H1 (cell line): ENCODE results near the gene C5AR2. TPM values are rescaled to one million over a fixed set of nuclear protein-coding genes. Genes with fewer than 3 reads are reported as not detected.

Experiments used
- CTCF ChIA-PET: fragments of 300-600 bp; sonication (Branson Sonifier 250); formaldehyde crosslinking; loops from one replicate; lab custom pipeline; 2021; ENCODE audit not compliant: partially characterized antibody; lab: Charles Lee
- POLR2A ChIA-PET: fragments of 300-600 bp; sonication (Branson Sonifier 250); formaldehyde crosslinking; loops from one replicate; lab custom pipeline; 2021; ENCODE audit warnings: inconsistent platforms; ENCODE audit not compliant: partially characterized antibody; lab: Charles Lee
- DNase-seq, 2 experiments: peaks; one replicate each; pipeline versions ENCODE4 v3.0.0 to v3.0.0-alpha.2; 2010 to 2022; ENCODE audit warnings: low spot score in 2 of 2, low read depth in 1 of 2, mixed read lengths in 1 of 2
- FAIRE-seq: peaks from 2 replicates; lab custom pipeline; 2011; peaks lifted over from hg19 to GRCh38; lab: Jason Lieb, UNC
- H2AFZ ChIP-seq: 2 replicates; pipeline ENCODE4 v1.8.1; 2012; ENCODE audit warnings: low read length, inconsistent platforms
- H2AK5ac ChIP-seq: 2 replicates; pipeline ENCODE4 v1.6.1; 2013; ENCODE audit warnings: low read depth, low read length
- H2BK120ac ChIP-seq: replicated peaks from 2 replicates; pipeline ENCODE3; 2013; ENCODE audit warnings: low read depth, low read length, inconsistent platforms
- H2BK12ac ChIP-seq: 2 replicates; pipeline ENCODE4 v1.6.1; 2013; ENCODE audit warnings: low read depth, low read length
- H2BK15ac ChIP-seq: 2 replicates; pipeline ENCODE4 v1.6.1; 2013; ENCODE audit warnings: low read length
- H2BK20ac ChIP-seq: 2 replicates; pipeline ENCODE4 v1.6.1; 2013; ENCODE audit warnings: low read length
- H2BK5ac ChIP-seq: 2 replicates; pipeline ENCODE4 v1.6.1; 2013; ENCODE audit warnings: low read depth, low read length
- H3K14ac ChIP-seq: 2 replicates; pipeline ENCODE4 v1.6.1; 2013; ENCODE audit warnings: inconsistent platforms; ENCODE audit not compliant: insufficient read length
- H3K18ac ChIP-seq: 2 replicates; pipeline ENCODE4 v1.6.1; 2013; ENCODE audit warnings: low read length; ENCODE audit errors: extremely low read depth
- H3K23ac ChIP-seq: 2 replicates; pipeline ENCODE4 v1.6.1; 2013; ENCODE audit warnings: inconsistent platforms; ENCODE audit not compliant: insufficient read length
- H3K23me2 ChIP-seq: 2 replicates; pipeline ENCODE4 v1.6.1; 2013; ENCODE audit warnings: low read depth, low read length
- H3K27ac ChIP-seq: 2 replicates; pipeline ENCODE4 v1.6.1; 2011; ENCODE audit warnings: low read depth, low read length, inconsistent platforms
- H3K27me3 ChIP-seq, 4 experiments: replicated peaks in 1 of 4; 1 replicate in 1 of 4; 2 replicates in 3 of 4; pipeline versions ENCODE4 v1.6.1 to v1.8.1; 2011 to 2013; ENCODE audit warnings: low read length in 3 of 4, mild to moderate bottlenecking in 3 of 4, inconsistent platforms in 2 of 4, mixed read lengths in 2 of 4, moderate library complexity in 1 of 4; ENCODE audit not compliant: control insufficient read depth in 3 of 4, insufficient read depth in 3 of 4; ENCODE audit errors: extremely low read depth in 1 of 4
- H3K36me3 ChIP-seq, 4 experiments: 2 replicates each; pipeline versions ENCODE4 v1.6.1 to v1.8.1; 2011 to 2013; ENCODE audit warnings: mild to moderate bottlenecking in 4 of 4, low read length in 3 of 4, moderate library complexity in 2 of 4, control low read depth in 1 of 4, inconsistent platforms in 1 of 4; ENCODE audit not compliant: insufficient read depth in 4 of 4, control insufficient read depth in 2 of 4
- H3K4ac ChIP-seq: replicated peaks from 2 replicates; pipeline ENCODE3; 2013; ENCODE audit warnings: low read length, low read depth, mixed read lengths, inconsistent platforms; ENCODE audit not compliant: insufficient read length
- H3K4me1 ChIP-seq, 4 experiments: replicated peaks in 1 of 4; 1 replicate in 1 of 4; 2 replicates in 3 of 4; pipeline versions ENCODE4 v1.6.1 to v1.8.1; 2011 to 2013; ENCODE audit warnings: low read length in 3 of 4, inconsistent platforms in 2 of 4, mixed read lengths in 1 of 4; ENCODE audit not compliant: insufficient read depth in 4 of 4, control insufficient read depth in 3 of 4
- H3K4me2 ChIP-seq, 2 experiments: 2 replicates each; pipeline versions ENCODE4 v1.6.1 to v1.8.1; 2011 to 2013; ENCODE audit warnings: low read depth in 2 of 2, low read length in 2 of 2, control low read depth in 1 of 2, inconsistent platforms in 1 of 2, mild to moderate bottlenecking in 1 of 2; ENCODE audit not compliant: insufficient read depth in 1 of 2
- H3K4me3 ChIP-seq, 4 experiments: fragments of 200-600, 300-600 bp in 1 of 4; sonication (generic), shearing (Covaris generic), sonication (Bioruptor Twin) in 1 of 4; 2 replicates each; pipeline versions ENCODE4 v1.5.1 to v1.8.1; 2011 to 2016; ENCODE audit warnings: low read length in 4 of 4, low read depth in 3 of 4, control low read depth in 2 of 4, inconsistent platforms in 2 of 4, mild to moderate bottlenecking in 2 of 4, mixed read lengths in 1 of 4, moderate library complexity in 1 of 4; ENCODE audit not compliant: insufficient read depth in 2 of 4; ENCODE audit errors: extremely low read depth in 1 of 4
- H3K56ac ChIP-seq: replicated peaks from 2 replicates; pipeline ENCODE3; 2013; ENCODE audit warnings: low read depth, mild to moderate bottlenecking, mixed read lengths, low read length, inconsistent platforms; ENCODE audit not compliant: insufficient read length
- H3K79me1 ChIP-seq: 2 replicates; pipeline ENCODE4 v1.6.1; 2013; ENCODE audit warnings: low read depth, low read length, control low read depth
- H3K79me2 ChIP-seq, 2 experiments: 2 replicates each; pipeline versions ENCODE4 v1.6.1 to v1.8.1; 2012 to 2013; ENCODE audit warnings: low read length in 2 of 2, mild to moderate bottlenecking in 2 of 2, inconsistent platforms in 1 of 2; ENCODE audit not compliant: insufficient read depth in 2 of 2, control insufficient read depth in 1 of 2
- H3K9ac ChIP-seq, 4 experiments: replicated peaks in 1 of 4; 1 replicate in 1 of 4; 2 replicates in 3 of 4; pipeline versions ENCODE4 v1.6.1 to v1.8.1; 2011 to 2013; ENCODE audit warnings: low read depth in 3 of 4, low read length in 3 of 4, control low read depth in 2 of 4, mild to moderate bottlenecking in 2 of 4, moderate library complexity in 2 of 4, inconsistent platforms in 1 of 4; ENCODE audit errors: extremely low read depth in 1 of 4
- H3K9me3 ChIP-seq, 2 experiments: 2 replicates each; pipeline versions ENCODE4 v1.6.1 to v1.8.1; 2012 to 2013; ENCODE audit warnings: mild to moderate bottlenecking in 2 of 2, moderate library complexity in 2 of 2, control low read depth in 1 of 2, inconsistent platforms in 1 of 2, low read depth in 1 of 2, low read length in 1 of 2, mixed read lengths in 1 of 2; ENCODE audit not compliant: insufficient read depth in 2 of 2
- H4K20me1 ChIP-seq, 2 experiments: replicated peaks in 1 of 2; 2 replicates each; pipeline versions ENCODE3 to v1.8.1; 2011 to 2013; ENCODE audit warnings: inconsistent platforms in 2 of 2, low read length in 2 of 2, mild to moderate bottlenecking in 1 of 2; ENCODE audit not compliant: insufficient read depth in 2 of 2, control insufficient read depth in 1 of 2
- H4K5ac ChIP-seq: 2 replicates; pipeline ENCODE4 v1.6.1; 2013; ENCODE audit warnings: low read length, low read depth, mixed read lengths, inconsistent platforms; ENCODE audit not compliant: insufficient read length
- H4K8ac ChIP-seq: 2 replicates; pipeline ENCODE4 v1.8.0; 2013; ENCODE audit warnings: mild to moderate bottlenecking, moderate library complexity, low read length, inconsistent platforms; ENCODE audit not compliant: insufficient read depth; ENCODE audit errors: extremely low read depth
- H4K91ac ChIP-seq: replicated peaks from 2 replicates; pipeline ENCODE3; 2013; ENCODE audit warnings: low read length, mixed read lengths, inconsistent platforms; ENCODE audit not compliant: insufficient read length
- ASH2L ChIP-seq: fragments of 200-600, 300-600 bp; sonication (generic); IDR thresholded peaks from one replicate; pipeline ENCODE4 v1.7.1; 2017; ENCODE audit warnings: low read length
- BCL11A ChIP-seq, 2 experiments: IDR thresholded peaks; one replicate each; pipeline ENCODE4 v1.6.1; 2011; ENCODE audit warnings: low read depth in 2 of 2, low read length in 2 of 2, mild to moderate bottlenecking in 2 of 2
- BRCA1 ChIP-seq: IDR thresholded peaks from 2 replicates; pipeline ENCODE4 v1.6.1; 2012; ENCODE audit warnings: low read depth, low read length, improper control_type of control experiment
- FOSL1 ChIP-seq: IDR thresholded peaks from 2 replicates; pipeline ENCODE4 v1.6.1; 2011; ENCODE audit warnings: mild to moderate bottlenecking, low read depth, low read length, moderate library complexity; ENCODE audit not compliant: insufficient read depth
- JUND ChIP-seq: IDR thresholded peaks from 2 replicates; pipeline ENCODE4 v1.6.1; 2011; ENCODE audit warnings: mild to moderate bottlenecking, improper control_type of control experiment, low read length
- MAX ChIP-seq: IDR thresholded peaks from 2 replicates; pipeline ENCODE4 v1.6.1; 2012; ENCODE audit warnings: inconsistent platforms
- PHF8 ChIP-seq: fragments of 200-600 bp; sonication (generic); conservative IDR thresholded peaks from 2 replicates; pipeline ENCODE4 v1.7.1; 2012; ENCODE audit warnings: low read depth, mild to moderate bottlenecking, inconsistent platforms, low read length, moderate library complexity
- RNF2 ChIP-seq: fragments of 200-900, 300-1000 bp; sonication (generic); IDR thresholded peaks from 2 replicates; pipeline ENCODE4 v1.7.1; 2016; ENCODE audit warnings: borderline replicate concordance, low read depth, mild to moderate bottlenecking, antibody characterized with exemption, low read length; ENCODE audit not compliant: poor library complexity, severe bottlenecking; ENCODE audit errors: missing control alignments
- TCF12 ChIP-seq: IDR thresholded peaks from 2 replicates; pipeline ENCODE4 v1.6.1; 2011; ENCODE audit warnings: low read depth, mild to moderate bottlenecking, low read length
- WGBS, 2 experiments: shearing (Covaris generic) in 1 of 2; methylation state at CpG; one replicate each; pipeline versions ENCODE4 v1.1.6 to v1.1.7; 2013 to 2015; ENCODE audit warnings: low lambda C conversion rate in 2 of 2, mixed read lengths in 2 of 2, inconsistent platforms in 1 of 2, low coverage in 1 of 2, missing lambda C conversion rate in 1 of 2; ENCODE audit not compliant: insufficient replicate concordance in 2 of 2, insufficient coverage in 1 of 2, insufficient read length in 1 of 2; ENCODE audit errors: extremely low coverage in 1 of 2, missing lambda C conversion rate in 1 of 2; 5-methylcytosine and 5-hydroxymethylcytosine counted together
- polyA plus RNA-seq, 7 experiments: library from polyadenylated mRNA; depleted of rRNA in 3 of 7; stranded (reverse) in 5 of 7; unstranded in 2 of 7; fragments of >200 nt in 5 of 7; fragments of 200-250 nt in 2 of 7; gene quantifications; 1 replicate in 5 of 7; 2 replicates in 1 of 7; 4 replicates in 1 of 7; pipeline versions ENCODE4 v1.2.1 to v1.2.3, GENCODE V29; 2011 to 2013; ENCODE audit warnings: missing spikeins in 2 of 7, mixed read lengths in 2 of 7
- total RNA-seq: library from RNA; stranded (reverse); fragmentation: NEBNext Ultra II Directional; extraction: Animal tissue kit (Norgen Biotek cat#: 25700); gene quantifications from 2 replicates; pipeline ENCODE4 v1.2.1, GENCODE V29; 2021

C5AR2 gene
- total and polyA plus RNA-seq, 2 of the 8 experiments (the other 6 are each of a cell fraction or from before 2014, with no cell fraction given), result 0.08 to 0.15 TPM

GRCh38 chr19:47344425-47344824 is 12.4 kb downstream of the C5AR2 start:
- no peak overlapping the region for H2BK120ac ChIP-seq
- FAIRE-seq (no peak), DNase-seq (no peak)
- no peak overlapping the region for H2BK12ac ChIP-seq
- WGBS, 2 experiments, result 91% methylated on average over 1 of the region's 1 CpG; no CpG with 5 or more reads in 1 of the 2 experiments
- no peak overlapping the region for H3K4me2 ChIP-seq
- no peak overlapping the region for H3K23ac ChIP-seq
- H3K4ac ChIP-seq, result no peak overlapping the region
- no peak overlapping the region for H2AK5ac ChIP-seq
- peaks cover 0 to 3% (median 0%) of the 10 kb centered on the region in 4 experiments; a peak in 2 of 7 replicates for H3K27me3 ChIP-seq
- H4K91ac ChIP-seq, result no peak overlapping the region
- H3K27ac ChIP-seq, result no peak overlapping the region
- H4K8ac ChIP-seq, result no peak overlapping the region
- no peaks in the 10 kb centered on the region for H3K36me3 ChIP-seq
- H3K9ac ChIP-seq, result no peak overlapping the region
- H3K79me2 ChIP-seq, result peaks cover 0 to under 1% of the 10 kb centered on the region in 2 experiments; a peak in 2 of 4 replicates
- no peaks in the 10 kb centered on the region for H4K20me1 ChIP-seq
- H3K56ac ChIP-seq, result no peak overlapping the region
- H2BK15ac ChIP-seq, result no peak overlapping the region
- no peaks in the 10 kb centered on the region; a peak in 1 of 7 replicates for H3K4me1 ChIP-seq
- H3K14ac ChIP-seq, result no peak overlapping the region
- H2BK5ac ChIP-seq, result no peak overlapping the region
- CTCF ChIA-PET, result interaction anchor here (1.0 to 2.4 kb wide), 6 partner anchors 21 to 169 kb away, joined by 3 to 10 read pairs (median 5); no protein-coding TSS in a partner anchor
- no peak overlapping the region for H2BK20ac ChIP-seq
- TF ChIP-seq ASH2L (no peak), BRCA1 (no peak), BCL11A (IDR thresholded peaks at IDR 0.05; ENCODE audit: low read depth in 2 of 2, low read length in 2 of 2) (no peak), RNF2 (no peak), FOSL1 (no peak), TCF12 (no peak), JUND (no peak), MAX (no peak), PHF8 (no peak)
- H3K18ac ChIP-seq, result no peak overlapping the region
- H3K23me2 ChIP-seq, result peaks cover 2% of the 10 kb centered on the region; the same call in 1 of the 2 replicates
- no peak overlapping the region for H4K5ac ChIP-seq
- H3K4me3 ChIP-seq, result no peak overlapping the region
- no peaks in the 10 kb centered on the region for H3K9me3 ChIP-seq
- POLR2A ChIA-PET, result interaction anchor here (1.1 kb wide), 1 partner anchor 9 kb away, joined by 3 read pairs; no protein-coding TSS in a partner anchor
- H3K79me1 ChIP-seq, result no peaks in the 10 kb centered on the region
- no peak overlapping the region for H2AFZ ChIP-seq
